ENCODE results near the gene GARNL3. TPM values are rescaled to one million over a fixed set of nuclear protein-coding genes. Genes with fewer than 3 reads are reported as not detected.

The GARNL3 gene
- total RNA-seq, 2 experiments from 2014 or later = 16.1 to 17.2 TPM

- ChIA-PET CTCF (ENCODE audit: unreplicated experiment) (no interaction called here), POLR2A (no interaction called here)
- Histone ChIP-seq H4K20me1 (ENCODE audit: insufficient read depth, low read length) (no peaks in the 10 kb centered on the region), H2AFZ (ENCODE audit: low read length) (no peak overlapping the region), H3K9me2 (ENCODE audit: insufficient read depth, low read length) (no peaks in the 10 kb centered on the region), H3K79me2 (ENCODE audit: insufficient read depth, low read depth, low read length) (no peaks in the 10 kb centered on the region), H3K27ac (ENCODE audit: low read depth, low read length, poor library complexity, severe bottlenecking) (no peak overlapping the region), H3K4me2 (ENCODE audit: low read length) (peak overlapping the region; percentile 80), H3K36me3 (ENCODE audit: insufficient read depth, low read length) (no peaks in the 10 kb centered on the region), H3K4me3 (ENCODE audit: low read depth, low read length, poor library complexity, severe bottlenecking) (peak overlapping the region; percentile 79), H3K9me3 (ENCODE audit: low read length) (no peaks in the 10 kb centered on the region), H3K4me1 (ENCODE audit: insufficient read depth, low read length, poor library complexity, severe bottlenecking) (peaks cover 12% of the 10 kb centered on the region)
- DNase-seq (ENCODE audit: low spot score) = no peak
- no TSS peak for BruUV-seq (replicated peaks)
- intact Hi-C loops (cut with micrococcal nuclease; ENCODE audit: unreplicated experiment) = loop anchor here (2.0 to 10.0 kb wide), 3 partner anchors 123 to 456 kb away; no protein-coding TSS in a partner anchor
- TF ChIP-seq EZH2phosphoT487 (IDR thresholded peaks at IDR 0.05; ENCODE audit: borderline replicate concordance, low read depth, low read length) = no peak
- no peak for TF ChIP-seq CTCF (conservative IDR thresholded peaks at IDR 0.05; ENCODE audit: low read length)
Measured at GRCh38 chr9:127398275-127398647, 133.7 kb downstream of the GARNL3 start.

- intact Hi-C loops (cut with micrococcal nuclease; ENCODE audit: unreplicated experiment) = loop anchor here (2.0 to 10.0 kb wide), 3 partner anchors 124 to 457 kb away; no protein-coding TSS in a partner anchor
- TF ChIP-seq CTCF (conservative IDR thresholded peaks at IDR 0.05; ENCODE audit: low read length) = no peak
- TF ChIP-seq EZH2phosphoT487 (IDR thresholded peaks at IDR 0.05; ENCODE audit: borderline replicate concordance, low read depth, low read length) = no peak
- ChIA-PET POLR2A (interaction anchor here (0.6 to 1.1 kb wide), 2 partner anchors 11 to 181 kb away, joined by 3 read pairs; no protein-coding TSS in a partner anchor), CTCF (ENCODE audit: unreplicated experiment) (no interaction called here)
- Histone ChIP-seq H3K9me3 (ENCODE audit: low read length) (no peaks in the 10 kb centered on the region), H3K4me2 (ENCODE audit: low read length) (no peak overlapping the region), H3K36me3 (ENCODE audit: insufficient read depth, low read length) (no peaks in the 10 kb centered on the region), H3K4me1 (ENCODE audit: insufficient read depth, low read length, poor library complexity, severe bottlenecking) (peaks cover 12% of the 10 kb centered on the region), H3K27ac (ENCODE audit: low read depth, low read length, poor library complexity, severe bottlenecking) (no peak overlapping the region), H2AFZ (ENCODE audit: low read length) (no peak overlapping the region), H3K79me2 (ENCODE audit: insufficient read depth, low read depth, low read length) (no peaks in the 10 kb centered on the region), H4K20me1 (ENCODE audit: insufficient read depth, low read length) (no peaks in the 10 kb centered on the region), H3K9me2 (ENCODE audit: insufficient read depth, low read length) (no peaks in the 10 kb centered on the region), H3K4me3 (ENCODE audit: low read depth, low read length, poor library complexity, severe bottlenecking) (no peak overlapping the region)
- TSS peak; percentile 56 for BruUV-seq (replicated peaks)
- DNase-seq (ENCODE audit: low spot score) = no peak
Measured at GRCh38 chr9:127398715-127399400, 134.3 kb downstream of the GARNL3 start.

GRCh38 chr9:127399736-127400269 lies 135.2 kb downstream of the GARNL3 start:
- intact Hi-C loops (cut with micrococcal nuclease; ENCODE audit: unreplicated experiment) = loop anchor here (2.0 to 10.0 kb wide), 3 partner anchors 125 to 458 kb away; no protein-coding TSS in a partner anchor
- Histone ChIP-seq H3K4me1 (ENCODE audit: insufficient read depth, low read length, poor library complexity, severe bottlenecking) (peaks cover 12% of the 10 kb centered on the region), H3K79me2 (ENCODE audit: insufficient read depth, low read depth, low read length) (no peaks in the 10 kb centered on the region), H4K20me1 (ENCODE audit: insufficient read depth, low read length) (no peaks in the 10 kb centered on the region), H3K9me2 (ENCODE audit: insufficient read depth, low read length) (no peaks in the 10 kb centered on the region), H3K4me2 (ENCODE audit: low read length) (no peak overlapping the region), H3K9me3 (ENCODE audit: low read length) (no peaks in the 10 kb centered on the region), H3K36me3 (ENCODE audit: insufficient read depth, low read length) (no peaks in the 10 kb centered on the region), H3K4me3 (ENCODE audit: low read depth, low read length, poor library complexity, severe bottlenecking) (no peak overlapping the region), H3K27ac (ENCODE audit: low read depth, low read length, poor library complexity, severe bottlenecking) (no peak overlapping the region), H2AFZ (ENCODE audit: low read length) (no peak overlapping the region)
- BruUV-seq (replicated peaks) = no TSS peak
- ChIA-PET POLR2A (interaction anchor here (0.6 to 1.1 kb wide), 2 partner anchors 10 to 182 kb away, joined by 3 read pairs; no protein-coding TSS in a partner anchor), CTCF (ENCODE audit: unreplicated experiment) (no interaction called here)
- TF ChIP-seq EZH2phosphoT487 (IDR thresholded peaks at IDR 0.05; ENCODE audit: borderline replicate concordance, low read depth, low read length) (no peak), CTCF (conservative IDR thresholded peaks at IDR 0.05; ENCODE audit: low read length) (no peak)
- no peak for DNase-seq (ENCODE audit: low spot score)

Data from OCI-LY7 (cell line).